Measurements from ENCODE around the gene EPYC. TPM values are rescaled to one million over a fixed set of nuclear protein-coding genes. Genes with fewer than 3 reads are reported as not detected.
"Not testable (repeated sequence)": the region's sequence is repeated elsewhere in the genome, so short reads cannot be mapped to it uniquely, and the experiment has no call there.

Gene EPYC
- total RNA-seq, 1 donor from 2014 or later = 0.53 TPM

DNA sequence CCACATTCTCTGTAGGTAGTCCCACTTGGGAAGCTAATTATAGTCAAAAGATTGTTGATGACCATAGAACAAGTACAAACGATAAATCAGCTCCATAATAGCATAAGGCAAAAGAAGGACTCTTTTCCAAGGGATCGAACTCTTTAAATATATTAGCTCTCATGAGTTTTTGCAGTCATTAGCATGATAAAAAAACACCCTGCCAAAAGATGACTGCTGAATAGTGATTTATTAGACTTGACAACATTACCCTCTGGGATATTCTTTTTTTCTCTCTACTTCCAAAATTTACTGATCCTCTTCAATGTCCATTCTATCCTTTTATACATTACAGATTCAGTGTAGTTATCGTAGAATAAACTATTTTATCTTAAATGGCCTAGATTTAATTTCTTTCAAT lies 14.2 kb downstream of the EPYC start:
- no peak overlapping the region for H3K4me3 Mint-ChIP-seq
- peaks cover 8% of the 10 kb centered on the region for H3K36me3 Mint-ChIP-seq
- no peak for DNase-seq (ENCODE audit: extremely low spot score, unreplicated experiment)
- peaks cover 14% of the 10 kb centered on the region for H3K4me1 Mint-ChIP-seq (ENCODE audit: unreplicated experiment)
- H3K27me3 Mint-ChIP-seq = no peaks in the 10 kb centered on the region
- TF ChIP-seq, protein P1, sequence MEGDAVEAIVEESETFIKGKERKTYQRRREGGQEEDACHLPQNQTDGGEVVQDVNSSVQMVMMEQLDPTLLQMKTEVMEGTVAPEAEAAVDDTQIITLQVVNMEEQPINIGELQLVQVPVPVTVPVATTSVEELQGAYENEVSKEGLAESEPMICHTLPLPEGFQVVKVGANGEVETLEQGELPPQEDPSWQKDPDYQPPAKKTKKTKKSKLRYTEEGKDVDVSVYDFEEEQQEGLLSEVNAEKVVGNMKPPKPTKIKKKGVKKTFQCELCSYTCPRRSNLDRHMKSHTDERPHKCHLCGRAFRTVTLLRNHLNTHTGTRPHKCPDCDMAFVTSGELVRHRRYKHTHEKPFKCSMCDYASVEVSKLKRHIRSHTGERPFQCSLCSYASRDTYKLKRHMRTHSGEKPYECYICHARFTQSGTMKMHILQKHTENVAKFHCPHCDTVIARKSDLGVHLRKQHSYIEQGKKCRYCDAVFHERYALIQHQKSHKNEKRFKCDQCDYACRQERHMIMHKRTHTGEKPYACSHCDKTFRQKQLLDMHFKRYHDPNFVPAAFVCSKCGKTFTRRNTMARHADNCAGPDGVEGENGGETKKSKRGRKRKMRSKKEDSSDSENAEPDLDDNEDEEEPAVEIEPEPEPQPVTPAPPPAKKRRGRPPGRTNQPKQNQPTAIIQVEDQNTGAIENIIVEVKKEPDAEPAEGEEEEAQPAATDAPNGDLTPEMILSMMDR (conservative IDR thresholded peaks at IDR 0.05) = no peak
- peaks cover 12% of the 10 kb centered on the region for H3K9me3 Mint-ChIP-seq
- no peak overlapping the region for H3K27ac Mint-ChIP-seq

DNA sequence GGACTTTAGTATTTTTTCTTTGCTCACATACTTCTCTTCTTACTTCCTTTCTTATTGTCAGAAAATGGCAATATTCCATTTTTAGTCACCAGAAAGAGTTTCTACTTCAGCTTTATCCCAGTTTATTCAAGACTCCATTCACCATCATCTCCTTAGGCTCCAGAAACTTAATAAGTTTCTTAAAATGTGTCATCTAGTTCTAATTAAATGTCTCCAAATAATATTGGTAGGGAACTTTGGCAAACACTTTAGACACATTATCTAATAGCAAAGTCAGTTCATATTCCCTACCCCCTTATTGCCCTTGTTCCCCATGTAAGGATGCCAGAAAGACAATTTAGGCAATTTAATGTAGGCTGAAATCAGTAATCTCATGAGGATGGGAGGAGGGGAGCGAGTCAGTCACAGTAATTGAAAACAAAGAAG lies 15.1 kb downstream of the EPYC start:
- Mint-ChIP-seq H3K4me1 (ENCODE audit: unreplicated experiment) (peaks cover 4% of the 10 kb centered on the region), H3K27ac (no peak overlapping the region), H3K27me3 (no peaks in the 10 kb centered on the region), H3K9me3 (peaks cover 12% of the 10 kb centered on the region), H3K36me3 (peaks cover 8% of the 10 kb centered on the region), H3K4me3 (no peak overlapping the region)
- TF ChIP-seq, protein P1 (conservative IDR thresholded peaks at IDR 0.05) = no peak
- DNase-seq (ENCODE audit: extremely low spot score, unreplicated experiment) = no peak

DNA sequence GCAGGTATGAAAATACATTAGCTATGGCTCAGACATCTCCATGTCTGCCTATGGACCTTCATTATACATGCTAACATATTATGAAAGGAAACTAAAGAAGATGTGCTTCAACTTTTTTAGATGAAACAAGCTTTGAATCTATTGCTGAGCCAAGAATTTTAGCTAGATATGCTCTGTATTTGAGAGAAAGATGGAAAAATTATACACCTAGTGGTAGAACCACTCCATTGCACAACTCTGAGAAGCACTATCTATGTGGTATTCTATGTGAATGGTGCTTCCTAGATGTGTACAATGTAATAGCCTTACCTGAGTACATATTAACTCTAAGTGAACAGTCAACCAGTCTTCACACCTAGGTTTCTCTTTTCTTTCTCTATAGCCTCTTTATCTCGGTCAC lies 17.3 kb downstream of the EPYC start:
- no peaks in the 10 kb centered on the region for H3K4me1 Mint-ChIP-seq (ENCODE audit: unreplicated experiment)
- peaks cover 12% of the 10 kb centered on the region for H3K9me3 Mint-ChIP-seq
- no peak overlapping the region for H3K4me3 Mint-ChIP-seq
- H3K36me3 Mint-ChIP-seq = peaks cover 8% of the 10 kb centered on the region
- no peak overlapping the region for H3K27ac Mint-ChIP-seq
- DNase-seq (ENCODE audit: extremely low spot score, unreplicated experiment) = no peak
- no peaks in the 10 kb centered on the region for H3K27me3 Mint-ChIP-seq
- TF ChIP-seq, protein P1 (conservative IDR thresholded peaks at IDR 0.05) = peak; percentile 58

DNA sequence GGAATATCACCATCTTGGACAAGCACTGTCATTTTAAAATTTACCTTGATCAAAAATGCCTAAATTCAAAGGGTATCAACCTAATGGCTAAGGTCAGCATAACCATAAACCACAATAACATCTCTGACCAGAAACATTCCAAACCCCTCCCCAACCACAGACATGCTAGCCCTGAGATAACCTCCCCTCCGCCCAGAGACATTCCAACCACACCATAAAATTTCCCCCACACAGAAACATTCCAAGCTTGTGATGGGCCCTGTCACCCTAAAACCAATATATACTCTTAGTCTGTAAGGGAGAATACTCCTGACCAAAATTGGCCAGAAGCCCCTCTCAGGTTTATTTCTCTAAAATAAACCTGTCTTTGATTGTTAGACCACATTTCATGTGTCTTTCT lies 17.7 kb downstream of the EPYC start:
- H3K4me1 Mint-ChIP-seq (ENCODE audit: unreplicated experiment) = no peaks in the 10 kb centered on the region
- peaks cover 8% of the 10 kb centered on the region for H3K36me3 Mint-ChIP-seq
- no peak overlapping the region for H3K27ac Mint-ChIP-seq
- no peaks in the 10 kb centered on the region for H3K27me3 Mint-ChIP-seq
- H3K9me3 Mint-ChIP-seq = peaks cover 11% of the 10 kb centered on the region
- H3K4me3 Mint-ChIP-seq = no peak overlapping the region
- TF ChIP-seq, protein P1 (conservative IDR thresholded peaks at IDR 0.05) = no peak
- no peak for DNase-seq (ENCODE audit: extremely low spot score, unreplicated experiment)

DNA sequence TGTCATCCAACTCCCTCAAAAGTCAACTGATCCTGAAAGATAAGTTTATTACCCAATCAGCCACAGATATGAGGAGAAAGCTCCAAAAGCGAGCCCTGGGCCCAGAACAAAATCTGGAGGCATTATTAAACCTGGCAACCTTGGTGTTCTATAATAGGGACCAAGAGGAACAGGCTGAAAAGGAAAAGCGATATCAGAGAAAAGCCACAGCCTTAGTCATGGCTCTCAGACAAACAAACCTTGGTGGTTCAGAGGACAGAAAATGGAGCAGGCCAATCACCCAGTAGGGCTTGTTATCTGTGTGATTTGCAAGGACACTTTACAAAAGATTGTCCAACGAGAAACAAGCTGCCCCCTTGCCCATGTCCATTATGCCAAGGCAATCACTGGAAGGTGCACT lies 19.4 kb downstream of the EPYC start:
- not testable (repeated sequence) for H3K9me3 Mint-ChIP-seq; DNase-seq (ENCODE audit: extremely low spot score, unreplicated experiment); H3K27ac Mint-ChIP-seq; H3K4me3 Mint-ChIP-seq; H3K36me3 Mint-ChIP-seq; H3K27me3 Mint-ChIP-seq; H3K4me1 Mint-ChIP-seq (ENCODE audit: unreplicated experiment)

DNA sequence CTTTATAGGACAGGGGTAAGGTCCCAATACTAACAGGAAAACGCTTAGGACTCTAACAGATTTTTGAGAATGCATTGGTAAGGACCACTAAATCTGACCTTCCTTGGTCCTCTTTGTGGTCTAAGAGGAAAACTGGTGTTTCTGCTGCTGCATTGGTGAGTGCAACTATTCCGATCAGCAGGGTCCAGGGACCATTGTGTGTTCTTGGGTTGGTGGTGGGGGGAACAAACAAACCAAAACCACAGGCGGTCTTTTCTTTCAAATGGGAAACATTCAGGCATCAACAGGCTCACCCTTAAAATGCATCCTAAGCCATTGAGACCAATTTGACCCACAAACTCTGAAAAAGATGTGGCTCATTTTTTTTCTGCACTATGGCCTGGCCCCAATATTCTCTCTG lies 20.7 kb downstream of the EPYC start:
- Mint-ChIP-seq H3K36me3 (peaks cover 3% of the 10 kb centered on the region), H3K4me1 (ENCODE audit: unreplicated experiment) (peaks cover 10% of the 10 kb centered on the region), H3K27ac (no peak overlapping the region), H3K4me3 (no peak overlapping the region), H3K9me3 (peaks cover 6% of the 10 kb centered on the region), H3K27me3 (no peaks in the 10 kb centered on the region)
- no peak for DNase-seq (ENCODE audit: extremely low spot score, unreplicated experiment)
- TF ChIP-seq, protein P1 (conservative IDR thresholded peaks at IDR 0.05) = no peak

Measured in type B pancreatic cell (in vitro differentiated cells).